Body of pancreas (tissue), 4 donors: Measurements from ENCODE around the gene MYEOV.

Experiments used
- CTCF ChIP-seq, 7 experiments: fragments of 450-650 bp in 4 of 7; fragments of 200-600 bp in 3 of 7; sonication (generic) in 3 of 7; IDR thresholded peaks; one replicate each; pipeline ENCODE4 v1.5.1; 2016 to 2019; ENCODE audit warnings: antibody characterized with exemption in 7 of 7
- POLR2A ChIP-seq, 3 donors: fragments of 450-650 bp; IDR thresholded peaks; one replicate each; pipeline ENCODE4 v1.6.1; 2016; ENCODE audit warnings: antibody characterized with exemption in 3 of 3, mild to moderate bottlenecking in 2 of 3

GRCh38 chr11:69333149-69333710 lies 39.3 kb downstream of the MYEOV start:
- TF ChIP-seq CTCF (IDR thresholded peaks at IDR 0.05) (no peak), POLR2A (IDR thresholded peaks at IDR 0.05) (no peak)
